Activated CD4-positive, alpha-beta T cell treated with anti-CD3 and anti-CD28 coated beads, Interleukin-2, Interleukin-4, amounts not matched to agents 100 ng/mL and 50 ng/mL, durations not matched to agents 16 hours and 8 hours (primary cell): ENCODE measurements around the gene ERN1.
A peak's percentile ranks its signal among the peaks of the same experiment; 100 is the strongest.

ENCODE experiments used
- DNase-seq: peaks from one replicate; pipeline ENCODE4 v3.0.0-alpha.2; 2020; ENCODE audit warnings: low spot score

The ERN1 gene

GRCh38 chr17:64135000-64135399 is 5.1 kb upstream of the ERN1 start:
- DNase-seq = no peak

- DNase-seq = no peak
Observed at GRCh38 chr17:64134216-64134970, 4.4 kb upstream of the ERN1 start.

DNA sequence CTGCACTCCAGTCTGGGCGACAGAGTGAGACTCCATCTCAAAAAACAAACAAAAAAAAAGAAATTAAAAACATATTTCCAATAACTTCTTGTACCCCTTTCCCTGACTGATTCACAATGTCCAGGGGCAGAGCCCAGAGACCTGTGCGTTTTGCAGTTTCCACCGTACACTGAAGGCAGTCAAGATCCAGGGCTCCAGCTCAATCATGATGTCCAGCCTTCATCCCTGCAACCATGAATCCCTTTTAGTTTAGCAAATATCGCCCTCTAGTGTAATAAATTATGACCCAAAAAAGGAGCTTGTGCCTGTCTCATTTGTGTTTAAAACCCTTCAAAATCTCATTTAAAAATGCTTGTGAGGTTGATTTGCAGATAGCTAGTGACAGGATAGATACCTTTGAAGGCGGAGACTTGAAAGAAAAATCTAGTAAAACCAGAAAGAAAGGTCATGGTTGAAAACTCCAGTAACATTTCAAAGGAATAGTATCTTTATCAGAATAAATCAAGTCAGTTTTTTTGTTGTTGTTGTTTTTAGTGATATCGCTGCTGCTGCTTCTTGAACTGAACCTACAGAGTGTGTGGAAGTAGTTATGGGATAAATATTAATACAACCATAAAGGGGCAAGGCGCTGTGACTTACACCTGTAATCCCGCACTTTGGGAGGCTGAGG is 3.7 kb upstream of the ERN1 start:
- peak; percentile 75 for DNase-seq

DNA sequence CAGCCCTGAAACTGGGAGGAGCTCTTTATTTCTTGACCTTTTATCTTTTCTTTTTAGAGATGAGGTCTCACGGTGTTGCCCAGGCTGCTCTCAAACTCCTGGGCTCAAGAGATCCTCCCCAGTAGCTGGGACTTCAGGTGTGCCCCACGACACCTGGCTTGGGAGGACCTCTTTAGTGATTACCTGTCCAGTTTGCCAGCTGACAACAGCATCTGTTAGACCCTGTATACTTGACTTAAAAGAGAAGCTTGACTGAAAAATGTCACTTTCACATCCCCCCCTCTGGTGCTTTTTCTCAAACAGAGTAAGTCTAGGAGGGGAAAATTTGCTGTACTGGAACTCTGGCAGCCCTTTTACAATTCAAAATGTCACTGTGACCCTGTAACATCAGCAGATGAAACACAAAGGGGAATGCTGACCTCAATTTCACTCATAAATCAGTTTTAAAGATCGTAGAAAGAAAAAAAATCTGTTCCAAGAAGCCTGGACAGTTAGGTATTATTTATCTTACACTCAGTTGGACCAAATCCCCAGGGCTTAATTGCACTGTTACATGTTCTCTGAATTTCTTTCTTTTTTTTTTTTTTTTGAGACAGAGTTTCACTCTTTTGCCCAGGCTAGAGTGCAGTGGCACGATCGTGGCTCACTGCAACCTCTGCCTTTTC is 1.8 kb upstream of the ERN1 start:
- no peak for DNase-seq

DNA sequence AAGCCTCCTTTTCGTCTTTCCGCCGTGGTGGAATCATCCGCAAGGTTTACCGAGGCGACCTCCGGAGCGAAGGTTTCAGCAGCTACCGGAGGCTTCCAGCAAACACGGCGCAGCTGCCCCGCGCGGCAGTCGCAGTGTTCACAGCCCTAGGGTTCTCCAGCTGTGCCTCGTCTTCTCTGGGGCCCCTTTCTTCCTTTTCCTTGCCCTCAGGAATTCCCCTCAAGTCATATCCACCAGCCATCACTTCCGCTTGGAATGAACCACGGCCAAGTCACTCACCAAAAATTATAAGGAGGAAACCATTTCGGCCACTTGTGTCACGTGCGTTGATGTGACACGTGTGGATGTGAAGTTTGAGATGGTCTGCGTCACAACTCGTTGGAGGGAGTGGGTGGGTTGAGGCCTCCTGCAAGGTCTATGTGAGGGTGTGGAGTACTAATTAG is 636 bp upstream of the ERN1 start:
- DNase-seq = peak; percentile 72

- DNase-seq = no peak
Observed at GRCh38 chr17:64129515-64129764, 504 bp downstream of the ERN1 start.

GRCh38 chr17:64128787-64129514 is 993 bp downstream of the ERN1 start:
- DNase-seq = no peak

GRCh38 chr17:64126918-64127317 is 3.0 kb downstream of the ERN1 start:
- no peak for DNase-seq

GRCh38 chr17:64125937-64126336 is 4.0 kb downstream of the ERN1 start:
- no peak for DNase-seq

DNA sequence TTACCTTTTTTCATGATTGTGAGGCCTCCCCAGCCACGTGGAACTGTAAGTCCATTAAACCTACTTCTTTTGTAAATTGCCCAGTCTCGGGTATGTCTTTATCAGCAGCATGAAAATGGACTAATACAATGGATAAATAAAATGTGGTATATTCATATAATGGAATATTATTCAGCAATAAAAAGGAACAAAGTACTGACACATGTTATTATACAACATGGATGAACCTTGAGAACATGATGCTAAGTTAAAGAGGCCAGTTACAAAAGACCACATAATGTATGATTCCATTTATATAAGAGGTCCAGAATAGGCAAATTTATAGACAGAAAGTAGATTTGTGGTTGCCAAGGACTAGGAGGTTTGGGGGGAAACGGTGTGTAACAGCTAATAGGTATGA is 5.3 kb downstream of the ERN1 start:
- DNase-seq = no peak

DNA sequence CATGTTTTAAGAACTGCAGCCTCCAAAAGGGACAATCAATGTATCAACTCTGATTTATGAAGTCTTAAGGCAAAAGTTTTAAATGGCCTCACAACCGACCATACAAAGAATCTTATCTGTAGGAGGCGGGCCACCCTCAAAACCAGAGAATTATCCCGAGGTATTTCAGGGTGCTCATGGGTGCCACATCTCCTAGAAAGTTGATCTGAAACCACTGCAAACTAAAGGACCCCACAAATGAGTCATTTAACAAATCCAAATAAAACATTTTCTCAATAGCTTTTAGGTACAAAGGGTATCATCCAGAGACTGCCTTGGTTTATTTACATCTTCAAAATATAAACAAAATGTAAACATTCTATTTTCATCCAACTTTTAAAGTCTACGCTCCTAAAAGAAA is 6.8 kb downstream of the ERN1 start:
- DNase-seq = no peak

GRCh38 chr17:64120972-64121786 is 8.8 kb downstream of the ERN1 start:
- peak; percentile 70 for DNase-seq

- peak; percentile 52 for DNase-seq
Observed at GRCh38 chr17:64120159-64120810, 9.7 kb downstream of the ERN1 start.

- no peak for DNase-seq
Observed at GRCh38 chr17:64117981-64118979, 11.7 kb downstream of the ERN1 start.

DNA sequence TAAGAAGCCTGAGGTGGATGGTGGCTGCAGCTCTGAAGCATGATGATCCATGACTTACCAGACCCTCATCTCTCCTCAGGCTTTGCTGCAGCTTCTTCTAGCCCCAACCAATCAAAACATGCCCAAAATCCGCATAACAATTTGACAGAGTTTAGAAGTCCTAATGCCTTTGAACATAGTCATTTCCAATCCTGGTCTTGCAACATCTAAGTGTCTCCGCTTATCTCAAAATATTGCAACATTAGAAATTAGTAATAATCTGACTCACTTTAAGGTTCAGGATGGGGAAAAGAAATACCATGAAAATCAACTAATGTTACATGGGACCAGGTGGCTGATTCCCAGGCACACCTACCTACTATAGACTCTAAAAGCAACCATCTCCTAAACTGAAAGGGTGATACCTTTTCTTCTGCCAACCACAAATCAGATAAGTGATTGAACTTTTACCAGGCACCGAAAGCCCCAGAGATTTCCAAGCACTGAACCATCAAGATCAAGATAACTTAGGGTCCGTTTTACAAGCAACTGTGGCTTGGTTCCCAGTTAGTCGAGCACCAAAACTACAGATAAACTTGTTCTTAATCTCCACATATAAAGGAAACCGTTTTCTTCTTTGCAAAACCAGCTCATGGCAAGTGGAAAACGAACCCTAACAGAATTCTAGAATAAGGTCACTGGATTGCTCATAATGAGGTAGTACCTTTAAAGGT is 14.0 kb downstream of the ERN1 start:
- peak; percentile 53 for DNase-seq

DNA sequence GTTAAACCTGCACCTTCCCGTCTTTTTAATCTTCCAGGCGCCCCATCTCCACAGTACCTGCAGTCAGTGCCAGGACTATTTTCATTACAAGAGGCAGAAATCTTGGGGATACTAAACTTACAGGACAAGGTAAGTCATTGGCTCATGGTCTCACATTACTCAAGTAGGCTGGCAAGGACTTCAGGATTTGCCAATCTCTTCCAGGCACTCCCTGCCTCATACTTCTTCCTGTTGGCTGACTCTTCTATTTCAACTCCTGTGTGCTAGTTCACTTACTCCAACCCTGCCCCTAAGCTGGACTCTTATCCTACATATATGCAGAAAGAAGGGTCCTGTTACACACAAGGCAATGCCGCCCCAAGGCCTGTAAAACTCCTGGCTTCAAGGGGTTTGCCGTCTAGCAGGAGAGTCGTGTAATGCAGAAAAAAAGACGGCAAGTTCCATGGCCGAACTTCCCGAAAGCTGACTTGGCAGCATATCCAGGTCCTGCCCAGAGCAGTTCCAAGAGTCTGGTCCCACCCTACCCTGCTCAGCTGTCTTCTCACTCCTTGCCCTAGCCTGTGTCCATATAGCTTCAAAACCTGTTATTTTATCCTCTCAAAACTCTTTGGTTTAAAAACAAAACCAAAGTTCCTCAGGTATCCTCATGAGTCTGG is 14.8 kb downstream of the ERN1 start:
- DNase-seq = no peak

DNA sequence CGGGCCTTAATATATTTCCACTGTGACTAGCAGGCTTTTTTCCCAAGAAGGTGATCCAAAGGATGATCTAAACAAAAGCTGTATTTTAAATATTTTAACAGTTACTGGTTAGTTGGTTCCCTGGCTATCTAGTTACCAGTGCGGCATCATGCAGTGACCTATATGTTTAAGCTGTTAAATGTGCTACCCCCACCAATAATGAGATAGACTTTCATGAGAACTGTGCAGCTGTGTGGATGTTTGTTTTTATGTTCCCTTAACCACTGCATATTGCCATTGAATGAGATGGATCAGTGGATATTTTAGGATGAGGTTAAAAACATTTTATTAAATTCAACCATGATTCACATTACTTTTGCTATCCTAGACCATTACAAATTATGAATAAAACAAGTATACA is 16.9 kb downstream of the ERN1 start:
- DNase-seq = no peak

GRCh38 chr17:64111831-64112230 is 18.1 kb downstream of the ERN1 start:
- DNase-seq = no peak
